Mesenteric fat pad (tissue), 1 donor: Measurements from ENCODE around the gene MC5R. TPM values are rescaled to one million over a fixed set of nuclear protein-coding genes. Genes with fewer than 3 reads are reported as not detected.

Experiments
- DNase-seq: peaks from one replicate; pipeline ENCODE4 v3.0.0-alpha.2; 2020; ENCODE audit warnings: low spot score
- long read RNA-seq: library from polyadenylated mRNA; unstranded; transcript quantifications from one replicate; pipeline ENCODE4 v2.0.0, GENCODE V29; 2020
- total RNA-seq: library from RNA; stranded (reverse); fragmentation: NEBNext Ultra II Directional; extraction: Animal tissue kit (Norgen Biotek cat#: 25700); gene quantifications from one replicate; pipeline ENCODE4 v1.2.1, GENCODE V29; 2021
- donor health status: DM: yes; HTN: yes; CAD: no.

The MC5R gene
- not detected for total RNA-seq
- long read RNA-seq: 0 reads

GRCh38 chr18:13823707-13824395, at the start of gene MC5R:
TSS of gene MC5R (plus strand) at chr18:13824149. CDS start at chr18:13825766, 1,617 bp downstream.
- no peak for DNase-seq

- no peak for DNase-seq
Measured at GRCh38 chr18:13775058-13775457, 48.9 kb upstream of the MC5R start.

GRCh38 chr18:13791181-13791580, 32.8 kb upstream of the MC5R start:
- DNase-seq: no peak

GRCh38 chr18:13793819-13794218, 30.1 kb upstream of the MC5R start:
- DNase-seq: no peak

GRCh38 chr18:13796515-13796914, 27.4 kb upstream of the MC5R start:
- DNase-seq: no peak

- no peak for DNase-seq
Measured at GRCh38 chr18:13797157-13797611, 26.8 kb upstream of the MC5R start.

GRCh38 chr18:13799396-13799795, 24.6 kb upstream of the MC5R start:
- DNase-seq: no peak

- no peak for DNase-seq
Measured at GRCh38 chr18:13800505-13801259, 23.3 kb upstream of the MC5R start.

- no peak for DNase-seq
Measured at GRCh38 chr18:13801260-13801601, 22.7 kb upstream of the MC5R start.

GRCh38 chr18:13804305-13804704, 19.6 kb upstream of the MC5R start:
- no peak for DNase-seq

GRCh38 chr18:13808294-13809042, 15.5 kb upstream of the MC5R start:
- no peak for DNase-seq

- no peak for DNase-seq
Measured at GRCh38 chr18:13809043-13809430, 14.9 kb upstream of the MC5R start.

- no peak for DNase-seq
Measured at GRCh38 chr18:13809531-13810255, 14.3 kb upstream of the MC5R start.

GRCh38 chr18:13810950-13811485, 12.9 kb upstream of the MC5R start:
- no peak for DNase-seq

GRCh38 chr18:13811993-13812392, 12.0 kb upstream of the MC5R start:
- DNase-seq: no peak

GRCh38 chr18:13813271-13813849, 10.6 kb upstream of the MC5R start:
- no peak for DNase-seq

GRCh38 chr18:13826209-13826608, 2.3 kb downstream of the MC5R start:
- no peak for DNase-seq

- no peak for DNase-seq
Measured at GRCh38 chr18:13831864-13832508, 8.0 kb downstream of the MC5R start.

- no peak for DNase-seq
Measured at GRCh38 chr18:13834496-13835015, 10.6 kb downstream of the MC5R start.

- DNase-seq: no peak
Measured at GRCh38 chr18:13835202-13835601, 11.3 kb downstream of the MC5R start.
